ENCODE measurements around the gene LRRC34. TPM values are rescaled to one million over a fixed set of nuclear protein-coding genes. Genes with fewer than 3 reads are reported as not detected.

Gene LRRC34
- total and polyA plus RNA-seq, 2 donors (not counting 1 experiment from before 2014, with no cell fraction given), result 2.0 to 2.7 TPM

GRCh38 chr3:169772897-169773816 lies 39.5 kb downstream of the LRRC34 start, which contains the start of gene MYNN:
MYNN (plus strand) TSS chr3:169773396; CDS start chr3:169774296, 900 bp downstream.
- Histone ChIP-seq H3K79me2 (ENCODE audit: control insufficient read depth, insufficient read depth, low read length) (peaks cover 27% of the 10 kb centered on the region), H3K4me3 (replicated peaks in 1 of 4; ENCODE audit: control extremely low read depth in 1 of 4, insufficient read depth in 1 of 4, low read depth in 3 of 4, low read length in 4 of 4) (peak within 1 kb of the TSS; percentile 86 to 97 (median 91))
- DNase-seq (ENCODE audit: low read depth in 2 of 2), result peak; percentile 84 to 88

DNA sequence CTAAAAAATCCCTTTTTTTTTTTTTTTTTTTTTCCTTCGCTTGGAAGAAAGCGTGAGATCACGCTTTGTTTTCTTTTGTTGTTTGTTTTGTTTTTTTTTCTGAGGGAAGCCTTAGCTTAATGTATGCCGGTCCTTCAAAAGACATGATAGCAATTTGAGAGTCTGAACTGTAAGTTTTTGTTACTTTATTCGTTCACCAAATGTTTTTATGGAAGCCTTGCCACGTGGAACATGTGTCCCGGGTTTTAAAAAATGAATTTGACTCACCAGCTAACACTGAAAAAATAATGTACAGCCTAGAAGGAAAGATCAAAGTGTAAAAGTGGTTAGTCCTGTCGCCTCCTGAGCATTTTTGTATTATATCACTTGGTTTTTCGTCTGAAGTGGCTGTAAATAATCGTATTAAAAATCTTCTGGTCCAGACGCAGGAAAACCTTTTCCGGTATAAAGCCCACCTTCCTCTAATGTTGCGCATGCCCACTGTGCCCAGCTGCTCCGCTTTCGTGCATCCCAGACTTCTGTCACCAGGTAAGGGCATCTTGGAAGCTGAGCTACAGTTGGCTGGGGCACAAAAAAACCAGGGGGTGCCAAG lies 40.3 kb downstream of the LRRC34 start:
- Histone ChIP-seq H3K9ac (ENCODE audit: insufficient read depth, low read length) (peak overlapping the region; percentile 97), H2AFZ (ENCODE audit: low read length) (peak overlapping the region; percentile 67), H3K4me3 (replicated peaks in 1 of 4; ENCODE audit: control extremely low read depth in 1 of 4, insufficient read depth in 1 of 4, low read depth in 3 of 4, low read length in 4 of 4) (peak overlapping the region; percentile 86 to 97 (median 91)), H3K4me2 (ENCODE audit: extremely low read depth, insufficient read depth, low read length) (peak overlapping the region; percentile 86), H4K20me1 (ENCODE audit: control insufficient read depth, extremely low read depth, insufficient read depth, low read length) (no peaks in the 10 kb centered on the region), H3K27me3 (ENCODE audit: control insufficient read depth, insufficient read depth, low read length) (no peaks in the 10 kb centered on the region), H3K79me2 (ENCODE audit: control insufficient read depth, insufficient read depth, low read length) (peaks cover 25% of the 10 kb centered on the region), H3K27ac (ENCODE audit: insufficient read depth, low read length) (peak overlapping the region; percentile 99), H3K36me3 (ENCODE audit: control insufficient read depth, insufficient read depth, low read length) (no peaks in the 10 kb centered on the region), H3K9me3 (ENCODE audit: control insufficient read depth, insufficient read depth, low read depth, low read length) (no peaks in the 10 kb centered on the region), H3K4me1 (ENCODE audit: control insufficient read depth, extremely low read depth, insufficient read depth, low read length) (peaks cover 5% of the 10 kb centered on the region)
- TF ChIP-seq EZH2 (IDR thresholded peaks at IDR 0.05; ENCODE audit: low read length, missing control alignments), result no peak
- no peak for TF ChIP-seq CTCF (conservative IDR thresholded peaks at IDR 0.05 in 1 of 2, IDR thresholded peaks at IDR 0.05 in 1 of 2; ENCODE audit: low read depth in 1 of 2, low read length in 2 of 2)
- DNase-seq (ENCODE audit: low read depth in 2 of 2), result peak; percentile 77 to 87

More at GRCh38 chr3:169772897-169773816, 39.5 kb downstream of the LRRC34 start, which contains the start of gene MYNN:
- peak within 1 kb of the TSS; percentile 86 for H3K4me2 ChIP-seq (ENCODE audit: extremely low read depth, insufficient read depth, low read length)
- peak within 1 kb of the TSS; percentile 97 for H3K9ac ChIP-seq (ENCODE audit: insufficient read depth, low read length)
- no peaks in the 10 kb centered on the region for H4K20me1 ChIP-seq (ENCODE audit: control insufficient read depth, extremely low read depth, insufficient read depth, low read length)
- no peaks in the 10 kb centered on the region for H3K27me3 ChIP-seq (ENCODE audit: control insufficient read depth, insufficient read depth, low read length)
- H3K9me3 ChIP-seq (ENCODE audit: control insufficient read depth, insufficient read depth, low read depth, low read length), result no peaks in the 10 kb centered on the region
- H3K36me3 ChIP-seq (ENCODE audit: control insufficient read depth, insufficient read depth, low read length), result no peaks in the 10 kb centered on the region
- peaks cover 5% of the 10 kb centered on the region for H3K4me1 ChIP-seq (ENCODE audit: control insufficient read depth, extremely low read depth, insufficient read depth, low read length)
- peak within 1 kb of the TSS; percentile 75 for H2AFZ ChIP-seq (ENCODE audit: low read length)
- TF ChIP-seq CTCF (conservative IDR thresholded peaks at IDR 0.05 in 1 of 2, IDR thresholded peaks at IDR 0.05 in 1 of 2; ENCODE audit: low read depth in 1 of 2, low read length in 2 of 2) (no peak), EZH2 (IDR thresholded peaks at IDR 0.05; ENCODE audit: low read length, missing control alignments) (no peak)
- peak within 1 kb of the TSS; percentile 99 for H3K27ac ChIP-seq (ENCODE audit: insufficient read depth, low read length)
